ENCODE data around the gene MYH10.

The MYH10 gene

GRCh38 chr17:8609910-8610309 lies 20.6 kb downstream of the MYH10 start:
- DNase-seq (ENCODE audit: low spot score): no peak

- DNase-seq (ENCODE audit: low spot score): no peak
Measured at GRCh38 chr17:8608001-8608400, 22.5 kb downstream of the MYH10 start.

- DNase-seq (ENCODE audit: low spot score): no peak
Measured at GRCh38 chr17:8606401-8606800, 24.1 kb downstream of the MYH10 start.

- DNase-seq (ENCODE audit: low spot score): no peak
Measured at GRCh38 chr17:8602679-8603078, 27.8 kb downstream of the MYH10 start.

GRCh38 chr17:8599351-8600011 lies 31.0 kb downstream of the MYH10 start:
- DNase-seq (ENCODE audit: low spot score): no peak

- no peak for DNase-seq (ENCODE audit: low spot score)
Measured at GRCh38 chr17:8598913-8599312, 31.6 kb downstream of the MYH10 start.

GRCh38 chr17:8593830-8594229 lies 36.7 kb downstream of the MYH10 start:
- DNase-seq (ENCODE audit: low spot score): no peak

GRCh38 chr17:8593276-8593675 lies 37.2 kb downstream of the MYH10 start:
- no peak for DNase-seq (ENCODE audit: low spot score)

GRCh38 chr17:8588877-8589554 lies 41.5 kb downstream of the MYH10 start:
- DNase-seq (ENCODE audit: low spot score): no peak

- no peak for DNase-seq (ENCODE audit: low spot score)
Measured at GRCh38 chr17:8586766-8587165, 43.8 kb downstream of the MYH10 start.

GRCh38 chr17:8585911-8586310 lies 44.6 kb downstream of the MYH10 start:
- no peak for DNase-seq (ENCODE audit: low spot score)

GRCh38 chr17:8583954-8584353 lies 46.6 kb downstream of the MYH10 start:
- DNase-seq (ENCODE audit: low spot score): no peak

- DNase-seq (ENCODE audit: low spot score): no peak
Measured at GRCh38 chr17:8580952-8581658, 49.4 kb downstream of the MYH10 start.

GRCh38 chr17:8577868-8578267 lies 52.7 kb downstream of the MYH10 start:
- DNase-seq (ENCODE audit: low spot score): no peak

GRCh38 chr17:8576559-8577294 lies 53.8 kb downstream of the MYH10 start:
- no peak for DNase-seq (ENCODE audit: low spot score)

GRCh38 chr17:8574687-8575086 lies 55.8 kb downstream of the MYH10 start:
- DNase-seq (ENCODE audit: low spot score): no peak

- DNase-seq (ENCODE audit: low spot score): no peak
Measured at GRCh38 chr17:8572764-8573163, 57.8 kb downstream of the MYH10 start.

- DNase-seq (ENCODE audit: low spot score): no peak
Measured at GRCh38 chr17:8563981-8564602, 66.4 kb downstream of the MYH10 start.

GRCh38 chr17:8563024-8563776 lies 67.3 kb downstream of the MYH10 start:
- no peak for DNase-seq (ENCODE audit: low spot score)

- DNase-seq (ENCODE audit: low spot score): no peak
Measured at GRCh38 chr17:8558144-8558543, 72.4 kb downstream of the MYH10 start.

- no peak for DNase-seq (ENCODE audit: low spot score)
Measured at GRCh38 chr17:8557176-8557806, 73.2 kb downstream of the MYH10 start.

All from SW480 (cell line).